A673 (cell line): ENCODE data around the gene EPHB3.

Experiments
- CTCF ChIP-seq: fragments of 300-800, 200-600 bp; sonication (generic); conservative IDR thresholded peaks from 2 replicates; pipeline ENCODE4 v1.5.1; 2017; ENCODE audit warnings: low read depth, mild to moderate bottlenecking, antibody characterized with exemption, low read length, moderate library complexity, mixed read lengths
- EZH2 ChIP-seq: fragments of 200-600 bp; sonication (generic); IDR thresholded peaks from 2 replicates; pipeline ENCODE4 v1.6.1; 2017; ENCODE audit warnings: borderline replicate concordance, low read depth, mild to moderate bottlenecking, mixed read lengths, antibody characterized with exemption, low read length; ENCODE audit not compliant: poor library complexity, severe bottlenecking

GRCh38 chr3:184595726-184596125 lies 34.1 kb downstream of the EPHB3 start:
- TF ChIP-seq CTCF = no peak
- no peak for TF ChIP-seq EZH2
